Activated naive CD8-positive, alpha-beta T cell treated with anti-CD3 and anti-CD28 coated beads, Interleukin-2, amount 10 ng/mL, durations not matched to agents 7 days and 5 days (primary cell): Measurements from ENCODE around the gene LCMT2. TPM values are rescaled to one million over a fixed set of nuclear protein-coding genes. Genes with fewer than 3 reads are reported as not detected.
A peak's percentile ranks its signal among the peaks of the same experiment; 100 is the strongest.

Experiments used
- ATAC-seq: fragments of 150-1000 bp; cut with Tn5 transposase; one replicate; pipeline ENCODE4 v1.10.0; 2021; ENCODE audit warnings: low read depth, moderate library complexity
- POLR2A ChIA-PET: fragments of 350-600 bp; sonication (Branson Sonifier 250); formaldehyde crosslinking; loops from one replicate; lab custom pipeline; 2021; ENCODE audit warnings: antibody characterized with exemption; lab: Charles Lee
- DNase-seq: peaks from one replicate; pipeline ENCODE4 v3.0.0; 2021
- H3K27ac Mint-ChIP-seq: one replicate; pipeline ENCODE4 v1.8.0; 2022; ENCODE audit warnings: mild to moderate bottlenecking, mixed read lengths
- H3K27me3 Mint-ChIP-seq: one replicate; pipeline ENCODE4 v1.8.0; 2022; ENCODE audit warnings: mild to moderate bottlenecking, moderate library complexity, mixed read lengths
- H3K36me3 Mint-ChIP-seq: one replicate; pipeline ENCODE4 v1.8.0; 2021; ENCODE audit warnings: mild to moderate bottlenecking, mixed read lengths
- H3K4me1 Mint-ChIP-seq: one replicate; pipeline ENCODE4 v1.8.0; 2021; ENCODE audit warnings: mixed read lengths
- H3K4me3 Mint-ChIP-seq: one replicate; pipeline ENCODE4 v1.8.0; 2022; ENCODE audit warnings: mild to moderate bottlenecking, moderate library complexity, mixed read lengths
- H3K9me3 Mint-ChIP-seq: one replicate; pipeline ENCODE4 v1.8.0; 2021; ENCODE audit warnings: mixed read lengths
- total RNA-seq, 2 experiments: library from RNA; stranded (reverse); gene quantifications; one replicate each; pipeline ENCODE4 v1.2.3, GENCODE V29; 2021

The LCMT2 gene
- total RNA-seq, 2 experiments from 2014 or later: 11.9 to 13.0 TPM

DNA sequence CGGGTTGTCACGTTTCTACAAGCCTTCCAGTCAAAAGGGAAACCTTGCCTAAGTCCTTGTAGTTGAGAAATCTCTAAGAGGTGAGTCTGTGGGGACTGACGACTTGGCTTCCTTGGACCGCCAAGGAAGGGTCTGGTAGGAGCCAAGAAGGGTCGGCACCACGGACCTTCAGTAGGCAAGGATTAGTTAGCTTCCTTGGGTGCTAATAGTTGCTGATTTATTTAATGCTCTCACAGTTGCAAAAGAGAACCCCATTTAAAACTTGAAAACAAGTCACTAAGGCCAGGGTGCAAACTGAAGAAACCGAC is 361 bp upstream of the LCMT2 start:
- peaks cover 32% of the 10 kb centered on the region for H3K36me3 Mint-ChIP-seq
- peak overlapping the region; percentile 92 for H3K4me3 Mint-ChIP-seq
- DNase-seq: no peak
- ATAC-seq: peak; percentile 12
- H3K27me3 Mint-ChIP-seq: no peaks in the 10 kb centered on the region
- no peaks in the 10 kb centered on the region for H3K9me3 Mint-ChIP-seq
- H3K27ac Mint-ChIP-seq: peak overlapping the region; percentile 97
- H3K4me1 Mint-ChIP-seq: peaks cover 25% of the 10 kb centered on the region
- POLR2A ChIA-PET: no interaction called here

DNA sequence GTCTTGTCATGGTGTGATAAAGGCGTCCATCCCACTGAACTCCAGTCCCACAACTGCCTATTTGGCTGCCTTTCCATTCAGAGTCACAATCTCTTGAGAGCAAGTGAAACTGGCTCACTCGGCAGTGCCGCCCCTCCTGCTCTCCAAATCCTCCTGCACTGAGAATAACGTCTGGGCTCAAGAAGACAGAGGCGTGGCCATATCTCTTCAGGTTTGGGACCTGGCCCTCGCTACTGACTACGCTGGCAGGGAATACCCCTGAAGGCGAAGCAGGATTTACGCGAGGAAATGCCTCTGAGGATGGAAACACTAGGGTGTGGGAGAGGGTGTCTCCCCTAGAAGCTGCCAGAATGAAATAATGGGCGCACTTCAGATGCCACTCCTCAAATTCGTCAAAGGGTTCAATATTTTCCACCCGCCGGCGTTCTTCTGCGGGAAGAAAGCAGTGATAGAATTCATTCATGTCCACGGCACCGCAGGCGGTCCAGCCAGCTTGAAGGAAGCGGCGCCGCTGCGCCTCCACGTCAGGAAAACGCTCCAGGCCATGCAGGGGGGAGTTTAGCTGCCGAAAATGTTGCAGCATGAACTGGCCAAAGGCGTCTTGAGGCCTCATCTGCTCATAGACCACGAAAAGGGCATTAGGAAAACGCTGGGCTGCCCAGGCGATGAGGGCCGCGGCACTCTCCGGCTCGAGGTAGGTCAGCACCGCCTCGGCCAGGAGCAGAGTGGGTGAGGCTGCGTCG is 985 bp downstream of the LCMT2 start:
- Mint-ChIP-seq H3K27ac (peak overlapping the region; percentile 97), H3K4me1 (peaks cover 25% of the 10 kb centered on the region), H3K36me3 (peaks cover 28% of the 10 kb centered on the region), H3K27me3 (peaks cover 2% of the 10 kb centered on the region), H3K9me3 (no peaks in the 10 kb centered on the region), H3K4me3 (peak overlapping the region; percentile 92)
- POLR2A ChIA-PET: interaction anchor here (0.7 to 0.9 kb wide), 2 partner anchors 10 to 41 kb away, joined by 3 read pairs; partner anchors contain the start of genes TUBGCP4 and ZSCAN29
- ATAC-seq (no peak), DNase-seq (no peak)

DNA sequence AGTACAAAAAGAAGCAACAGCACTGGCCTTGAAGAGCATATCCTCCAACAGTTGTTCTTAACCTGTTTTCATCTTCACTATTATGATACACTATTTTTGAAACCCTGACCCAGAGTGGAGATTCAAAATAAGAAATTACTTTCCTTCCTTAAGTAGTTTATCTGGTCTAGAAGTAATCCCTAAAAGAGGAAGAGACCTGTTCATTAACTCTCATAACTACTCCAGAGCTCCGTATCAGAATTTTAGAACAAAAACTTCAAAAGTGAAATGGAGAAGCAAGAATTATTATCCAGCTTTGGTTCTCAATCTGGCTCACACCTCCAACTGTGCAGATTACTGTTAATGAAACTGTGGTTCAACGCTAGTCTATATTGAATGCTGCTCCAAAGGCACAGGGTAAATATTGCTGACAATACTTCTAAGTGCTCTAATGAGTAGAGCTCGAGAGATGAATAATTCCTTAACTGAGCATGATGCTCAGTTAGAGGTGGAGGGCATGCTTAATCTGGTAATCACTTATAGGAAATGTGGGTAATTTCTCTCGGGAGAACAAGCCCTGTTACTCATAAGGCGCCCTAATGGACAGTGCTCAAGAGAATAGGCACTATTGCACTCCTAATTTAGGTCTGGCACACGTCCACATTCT is 5.2 kb downstream of the LCMT2 start:
- H3K27ac Mint-ChIP-seq: no peak overlapping the region
- DNase-seq (no peak), ATAC-seq (no peak)
- H3K9me3 Mint-ChIP-seq: no peaks in the 10 kb centered on the region
- peaks cover 18% of the 10 kb centered on the region for H3K36me3 Mint-ChIP-seq
- peaks cover 11% of the 10 kb centered on the region for H3K4me1 Mint-ChIP-seq
- peaks cover 6% of the 10 kb centered on the region for H3K27me3 Mint-ChIP-seq
- POLR2A ChIA-PET: no interaction called here
- H3K4me3 Mint-ChIP-seq: no peak overlapping the region

DNA sequence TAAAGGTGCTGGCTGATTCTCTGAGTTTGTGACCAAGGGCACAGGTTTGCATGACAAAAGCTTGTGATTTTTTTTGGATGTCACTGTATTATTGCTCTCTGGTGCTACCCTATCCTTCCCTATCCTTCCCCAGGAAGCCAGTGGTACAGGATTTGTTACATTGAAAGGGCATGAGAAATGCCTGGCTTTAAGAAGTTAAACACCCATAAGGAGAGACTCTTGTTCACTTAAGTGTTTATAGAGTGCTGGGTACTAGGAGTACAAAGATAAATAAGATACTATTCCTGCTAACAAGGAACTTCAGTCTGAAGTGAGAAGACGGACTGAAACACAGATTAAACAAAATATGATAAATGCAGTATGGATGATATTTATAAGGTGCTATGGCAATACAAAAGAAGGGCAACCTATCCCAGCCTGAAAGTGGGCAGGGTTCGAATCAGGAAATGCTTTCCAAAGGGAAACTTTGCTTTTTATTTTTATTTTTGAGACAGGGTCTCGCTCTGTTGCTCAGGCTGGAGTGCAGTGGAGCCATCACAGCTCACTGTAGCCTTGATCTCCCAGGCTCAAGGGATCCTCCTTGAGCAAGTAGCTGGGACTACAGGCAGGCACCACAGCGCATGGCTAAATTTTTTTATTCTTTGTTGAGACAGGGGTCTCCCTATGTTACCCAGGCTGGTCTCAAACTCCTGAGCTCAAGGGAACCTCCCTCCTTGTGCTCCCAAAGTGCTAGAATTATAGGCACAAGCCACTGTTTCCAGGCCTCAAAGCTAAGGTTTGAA is 11.2 kb downstream of the LCMT2 start:
- no peaks in the 10 kb centered on the region for H3K9me3 Mint-ChIP-seq
- H3K4me1 Mint-ChIP-seq: peaks cover 2% of the 10 kb centered on the region
- ATAC-seq (no peak), DNase-seq (no peak)
- H3K27ac Mint-ChIP-seq: no peak overlapping the region
- no peak overlapping the region for H3K4me3 Mint-ChIP-seq
- peaks cover 10% of the 10 kb centered on the region for H3K27me3 Mint-ChIP-seq
- POLR2A ChIA-PET: interaction anchor here (0.7 kb wide), 1 partner anchor 11 kb away, joined by 3 read pairs; no protein-coding TSS in a partner anchor
- no peaks in the 10 kb centered on the region for H3K36me3 Mint-ChIP-seq

DNA sequence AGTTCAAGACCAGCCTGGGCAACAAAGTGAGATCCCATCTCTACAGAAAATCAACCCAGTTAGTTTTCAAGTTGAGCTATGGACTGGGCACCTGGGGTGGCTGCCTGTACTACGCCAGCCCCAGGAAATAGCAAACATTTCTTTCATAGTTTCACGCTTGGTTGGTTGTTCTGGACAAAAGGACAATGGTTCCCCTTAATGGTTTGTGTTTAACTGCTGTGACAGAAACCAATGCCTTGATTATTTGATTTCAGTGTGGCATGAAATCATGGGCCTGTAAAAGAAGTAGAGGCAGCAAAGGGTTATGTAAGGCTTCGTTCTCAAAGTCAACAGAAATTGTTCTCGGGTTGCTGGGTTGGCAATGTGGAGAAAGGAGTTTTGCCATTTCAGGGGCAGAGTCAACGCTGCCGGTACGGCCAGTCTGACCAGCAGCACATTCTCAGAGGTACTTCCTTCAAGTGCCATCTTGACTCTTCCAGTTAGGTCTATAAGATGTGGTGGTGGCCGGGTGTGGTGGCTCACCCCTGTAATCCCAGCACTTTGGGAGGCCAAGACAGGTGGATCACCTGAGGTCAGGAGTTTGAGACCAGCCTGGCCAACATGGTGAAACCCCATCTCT is 12.7 kb downstream of the LCMT2 start:
- H3K9me3 Mint-ChIP-seq: no peaks in the 10 kb centered on the region

DNA sequence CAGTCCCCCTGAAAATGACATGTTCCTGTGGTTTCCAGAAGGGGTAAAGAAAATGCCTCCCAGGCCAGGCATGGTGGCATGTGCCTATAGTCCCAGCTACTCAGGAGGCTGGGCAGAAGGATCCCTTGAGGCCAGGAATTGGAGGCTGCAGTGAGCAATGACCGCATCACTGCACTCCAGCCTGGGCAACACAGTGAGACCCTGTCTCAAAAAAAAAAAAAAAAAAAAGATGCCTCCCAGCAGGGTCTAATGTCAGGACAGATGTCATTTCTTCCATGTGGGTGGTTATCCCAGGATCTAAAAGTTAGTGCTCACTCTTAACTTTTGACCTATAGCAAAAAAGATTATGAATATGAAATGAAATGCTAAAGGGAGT is 13.4 kb downstream of the LCMT2 start:
- no peaks in the 10 kb centered on the region for H3K36me3 Mint-ChIP-seq
- POLR2A ChIA-PET: no interaction called here
- no peaks in the 10 kb centered on the region for H3K9me3 Mint-ChIP-seq
- ATAC-seq (no peak), DNase-seq (no peak)
- H3K27ac Mint-ChIP-seq: no peak overlapping the region
- H3K4me1 Mint-ChIP-seq: peaks cover 2% of the 10 kb centered on the region
- peaks cover 16% of the 10 kb centered on the region for H3K27me3 Mint-ChIP-seq
- H3K4me3 Mint-ChIP-seq: no peak overlapping the region

More for the DNA sequence above, 12.7 kb downstream of the LCMT2 start:
- Mint-ChIP-seq H3K4me3 (no peak overlapping the region), H3K27ac (no peak overlapping the region), H3K4me1 (peaks cover 2% of the 10 kb centered on the region), H3K27me3 (peaks cover 15% of the 10 kb centered on the region), H3K36me3 (no peaks in the 10 kb centered on the region)
- DNase-seq (no peak), ATAC-seq (no peak)
- POLR2A ChIA-PET: no interaction called here

DNA sequence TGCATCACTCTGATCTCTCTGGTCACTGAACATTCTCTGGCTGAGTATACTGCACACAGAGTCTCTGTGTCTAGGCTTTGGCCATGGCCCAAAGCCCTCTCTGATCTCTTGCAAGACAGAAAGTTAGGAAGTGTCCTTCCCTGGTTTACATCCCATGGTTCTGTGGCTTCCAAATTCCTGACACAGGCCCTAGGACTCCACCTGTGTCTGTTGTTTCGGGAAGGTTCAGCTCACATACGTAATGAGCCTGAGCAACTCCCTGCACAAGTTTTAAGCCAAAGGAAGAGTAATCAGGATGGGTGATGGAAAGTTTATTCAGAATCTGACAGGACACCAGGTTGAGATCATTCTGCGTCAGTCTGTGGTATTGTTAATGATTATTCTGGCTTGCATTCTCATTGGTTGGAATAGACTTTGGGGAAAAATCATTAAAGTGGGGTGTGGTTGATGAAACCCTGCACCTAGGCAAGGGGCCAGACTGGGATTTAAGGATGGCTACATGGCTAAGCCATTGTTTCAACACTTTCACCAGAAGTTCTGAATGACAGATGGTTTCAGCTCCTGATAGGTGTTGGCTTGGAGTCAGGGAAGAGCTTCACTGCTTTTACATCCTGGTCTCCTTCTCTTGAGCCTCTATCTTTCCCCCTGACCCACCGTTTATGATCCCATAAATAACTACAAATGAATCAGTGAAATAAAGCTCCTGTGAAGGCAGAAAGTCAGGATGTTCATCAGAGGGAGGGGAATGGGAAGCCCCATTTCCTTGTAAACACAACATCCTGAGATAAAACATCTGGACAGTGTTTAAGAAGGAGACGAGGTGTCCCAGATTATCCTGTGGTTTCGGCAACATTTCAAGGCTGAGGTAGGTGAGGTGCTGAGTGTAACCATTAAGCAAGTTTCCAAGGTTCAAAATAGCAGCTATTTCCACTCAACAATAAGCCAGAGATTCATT is 14.1 kb downstream of the LCMT2 start:
- no peak overlapping the region for H3K4me3 Mint-ChIP-seq
- no peak for ATAC-seq
- H3K4me1 Mint-ChIP-seq: peaks cover 5% of the 10 kb centered on the region
- no peak for DNase-seq
- POLR2A ChIA-PET: no interaction called here
- H3K36me3 Mint-ChIP-seq: no peaks in the 10 kb centered on the region
- H3K27ac Mint-ChIP-seq: no peak overlapping the region
- H3K27me3 Mint-ChIP-seq: peaks cover 22% of the 10 kb centered on the region
- H3K9me3 Mint-ChIP-seq: no peaks in the 10 kb centered on the region

DNA sequence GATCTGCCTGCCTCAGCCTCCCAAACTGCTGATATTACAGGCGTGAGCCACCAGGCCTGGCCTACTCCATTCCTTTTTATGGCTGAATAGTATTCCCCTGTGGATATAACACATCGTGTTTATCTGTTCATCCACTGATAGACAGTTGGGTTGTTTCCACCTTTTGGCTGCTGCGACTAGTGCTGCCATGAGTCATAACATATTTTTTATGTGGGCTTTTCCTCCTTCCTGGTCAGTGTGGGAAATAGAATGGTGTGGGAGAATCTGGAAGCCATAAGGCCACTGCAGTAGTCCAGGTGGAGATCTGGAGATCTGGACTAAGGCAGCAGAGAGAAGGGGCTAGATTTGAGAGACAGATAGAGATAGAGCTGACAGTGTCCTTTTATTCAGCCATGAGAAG is 16.2 kb downstream of the LCMT2 start:
- Mint-ChIP-seq H3K4me3 (no peak overlapping the region), H3K36me3 (no peaks in the 10 kb centered on the region), H3K4me1 (peaks cover 6% of the 10 kb centered on the region), H3K9me3 (no peaks in the 10 kb centered on the region), H3K27ac (no peak overlapping the region), H3K27me3 (peaks cover 34% of the 10 kb centered on the region)
- ATAC-seq: no peak
- POLR2A ChIA-PET: no interaction called here
- no peak for DNase-seq

DNA sequence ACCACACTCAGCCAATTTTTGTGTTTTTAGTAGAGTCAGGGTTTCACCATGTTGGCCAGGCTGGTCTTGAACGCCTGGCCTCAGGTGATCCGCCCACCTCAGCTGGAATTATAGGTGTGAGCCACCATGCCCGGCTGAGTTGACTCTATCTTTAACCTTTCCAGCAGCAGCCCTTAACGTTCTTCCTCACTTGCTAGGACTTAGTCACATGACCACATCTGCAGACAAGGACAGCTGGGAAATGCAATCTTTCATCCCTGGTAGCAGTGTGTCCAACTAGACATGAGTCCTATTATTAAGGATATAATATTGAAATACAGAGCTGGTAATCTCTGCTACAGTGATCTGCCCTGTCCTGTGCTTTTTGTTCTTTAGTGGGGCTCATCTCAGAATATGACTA is 18.0 kb downstream of the LCMT2 start:
- H3K9me3 Mint-ChIP-seq: no peaks in the 10 kb centered on the region
- H3K27me3 Mint-ChIP-seq: peaks cover 40% of the 10 kb centered on the region
- ATAC-seq (no peak), DNase-seq (no peak)
- H3K27ac Mint-ChIP-seq: no peak overlapping the region
- H3K4me1 Mint-ChIP-seq: peaks cover 6% of the 10 kb centered on the region
- H3K36me3 Mint-ChIP-seq: no peaks in the 10 kb centered on the region
- POLR2A ChIA-PET: no interaction called here
- no peak overlapping the region for H3K4me3 Mint-ChIP-seq

DNA sequence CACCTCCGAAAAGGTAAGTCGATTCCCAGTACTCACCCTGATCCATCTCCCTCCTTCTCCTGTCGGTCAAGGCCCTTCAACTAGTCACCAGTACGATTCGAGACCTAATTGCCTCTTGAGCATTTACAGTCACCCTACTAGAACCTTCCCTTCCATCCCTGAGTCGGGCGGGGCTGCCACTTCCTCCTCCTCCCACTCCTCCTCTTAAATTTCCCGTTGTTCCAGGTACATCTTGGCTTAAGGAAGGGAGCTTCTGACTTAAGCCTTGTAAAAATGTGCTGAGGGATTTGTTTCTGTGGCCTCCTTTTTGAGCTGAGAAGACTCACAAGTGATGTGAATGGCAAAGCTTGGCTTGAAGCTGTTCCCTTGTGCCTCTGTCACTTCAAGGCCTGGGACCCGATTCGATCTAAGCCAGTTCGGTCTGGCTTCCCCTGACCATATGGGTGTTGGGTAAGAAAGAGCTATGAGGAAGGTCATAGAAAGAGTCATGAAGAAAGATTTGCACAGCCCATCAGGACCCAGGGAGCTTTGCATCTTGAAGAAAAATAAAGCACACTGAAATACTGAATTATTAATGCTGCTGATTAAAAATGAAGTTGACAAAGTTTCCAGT is 28.1 kb downstream of the LCMT2 start, which contains the start of gene TGM7:
Gene TGM7, minus strand, starts transcription at position 51 of the 613 bp plus-strand sequence.
- Mint-ChIP-seq H3K36me3 (no peaks in the 10 kb centered on the region), H3K4me3 (no peak within 1 kb of the TSS), H3K9me3 (no peaks in the 10 kb centered on the region), H3K27ac (no peak within 1 kb of the TSS), H3K4me1 (no peaks in the 10 kb centered on the region), H3K27me3 (peaks cover 32% of the 10 kb centered on the region)
- POLR2A ChIA-PET: no interaction called here
- DNase-seq (no peak), ATAC-seq (no peak)

DNA sequence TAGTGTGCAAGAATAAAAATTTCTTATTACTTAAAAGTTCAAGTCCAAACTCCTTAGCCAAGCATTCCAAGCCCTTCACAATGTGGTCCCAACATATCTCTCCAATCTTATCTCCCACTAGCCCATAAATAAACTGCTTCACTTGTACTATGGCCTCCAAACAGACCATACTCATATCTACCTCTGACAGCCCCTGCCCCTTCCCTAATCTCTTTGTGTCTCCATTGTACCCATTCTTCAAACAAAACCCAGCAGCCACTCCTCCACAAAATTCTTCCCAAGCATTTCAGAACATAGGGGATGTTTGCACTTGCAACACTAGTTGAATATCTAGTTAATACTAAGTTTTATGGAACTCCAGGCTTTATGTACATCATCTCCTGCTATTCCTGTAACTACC is 30.5 kb downstream of the LCMT2 start:
- Mint-ChIP-seq H3K9me3 (no peaks in the 10 kb centered on the region), H3K27ac (no peak overlapping the region), H3K4me3 (no peak overlapping the region), H3K36me3 (no peaks in the 10 kb centered on the region), H3K4me1 (no peaks in the 10 kb centered on the region), H3K27me3 (peaks cover 36% of the 10 kb centered on the region)
- DNase-seq (no peak), ATAC-seq (no peak)
- POLR2A ChIA-PET: no interaction called here

DNA sequence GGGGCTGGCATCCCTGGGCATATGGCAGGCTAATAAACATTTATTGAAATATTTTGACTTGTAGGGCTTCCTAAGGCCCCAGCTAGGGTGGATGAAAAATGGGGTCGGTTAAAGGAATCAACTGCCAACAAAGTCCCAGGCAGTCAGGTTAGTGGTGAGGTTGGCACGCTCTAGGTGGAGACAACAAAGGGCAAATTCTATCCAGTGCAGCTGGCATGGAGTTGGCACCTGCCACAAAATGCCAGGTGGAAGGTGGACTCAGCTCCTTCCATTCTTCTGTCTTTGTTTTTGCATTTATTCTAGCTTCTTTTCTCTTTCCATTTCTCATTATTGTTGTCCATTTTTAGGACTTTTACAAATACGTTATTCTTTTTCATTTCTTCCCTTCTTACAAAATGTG is 31.0 kb downstream of the LCMT2 start:
- H3K36me3 Mint-ChIP-seq: no peaks in the 10 kb centered on the region
- H3K4me3 Mint-ChIP-seq: no peak overlapping the region
- H3K27ac Mint-ChIP-seq: no peak overlapping the region
- POLR2A ChIA-PET: no interaction called here
- H3K27me3 Mint-ChIP-seq: peaks cover 40% of the 10 kb centered on the region
- no peaks in the 10 kb centered on the region for H3K9me3 Mint-ChIP-seq
- DNase-seq (no peak), ATAC-seq (no peak)
- H3K4me1 Mint-ChIP-seq: no peaks in the 10 kb centered on the region
